ENCODE measurements around the gene C20orf144.

The C20orf144 gene

GRCh38 chr20:33650111-33650752, 11.9 kb upstream of the C20orf144 start:
- Histone ChIP-seq H3K9me3 (no peaks in the 10 kb centered on the region), H3K4me3 (no peak overlapping the region), H3K36me3 (peaks cover 0 to 9% (median 5%) of the 10 kb centered on the region in 3 donors), H3K4me1 (peaks cover 0 to 56% (median 36%) of the 10 kb centered on the region in 4 donors), H3K27ac (no peak overlapping the region), H3K27me3 (no peaks in the 10 kb centered on the region)
- DNase-seq, result no peak
- TF ChIP-seq CTCF (IDR thresholded peaks at IDR 0.05), result no peak
- intact Hi-C loops (cut with DNase I; ENCODE audit: low total_unique reads), result loop anchor here (10.0 kb wide), 1 partner anchor 235 kb away; no protein-coding TSS in a partner anchor

- Histone ChIP-seq H3K4me3 (no peak overlapping the region), H3K27ac (no peak overlapping the region), H3K9me3 (no peaks in the 10 kb centered on the region), H3K27me3 (no peaks in the 10 kb centered on the region), H3K36me3 (peaks cover 0 to 2% (median 0%) of the 10 kb centered on the region in 3 donors), H3K4me1 (peaks cover 0 to 56% (median 36%) of the 10 kb centered on the region in 4 donors)
- intact Hi-C loops (cut with DNase I; ENCODE audit: low total_unique reads), result loop anchor here (10.0 kb wide), 1 partner anchor 236 kb away; no protein-coding TSS in a partner anchor
- DNase-seq, result no peak
- TF ChIP-seq CTCF (IDR thresholded peaks at IDR 0.05), result no peak
Observed at GRCh38 chr20:33650753-33651561, 11.2 kb upstream of the C20orf144 start.

- H3K27ac ChIP-seq, result no peak overlapping the region
- H3K4me1 ChIP-seq, result peaks cover 0 to 52% (median 33%) of the 10 kb centered on the region in 4 donors
- DNase-seq, result no peak
- no peaks in the 10 kb centered on the region for H3K27me3 ChIP-seq
- H3K9me3 ChIP-seq, result no peaks in the 10 kb centered on the region
- TF ChIP-seq CTCF (IDR thresholded peaks at IDR 0.05), result no peak
- peaks cover 0 to 6% (median 0%) of the 10 kb centered on the region in 3 donors for H3K36me3 ChIP-seq
- H3K4me3 ChIP-seq, result no peak overlapping the region
- intact Hi-C loops (cut with DNase I; ENCODE audit: low total_unique reads), result loop anchor here (10.0 kb wide), 1 partner anchor 237 kb away; no protein-coding TSS in a partner anchor
Observed at GRCh38 chr20:33651562-33652048, 10.5 kb upstream of the C20orf144 start.

- H3K27ac ChIP-seq, result peak overlapping the region in 1 of 2 donors; percentile 31
- H3K36me3 ChIP-seq, result peaks cover 0 to 23% (median 16%) of the 10 kb centered on the region in 3 donors
- TF ChIP-seq CTCF (IDR thresholded peaks at IDR 0.05), result peak; percentile 74 to 79
- H3K4me1 ChIP-seq, result peaks cover 0 to 36% (median 17%) of the 10 kb centered on the region in 4 donors
- H3K4me3 ChIP-seq, result peak overlapping the region in 1 of 2 donors; percentile 7
- intact Hi-C loops (cut with DNase I; ENCODE audit: low total_unique reads), result loop anchor here (10.0 kb wide), 1 partner anchor 239 kb away; no protein-coding TSS in a partner anchor
- peak in 1 of 2 donors; percentile 81 for DNase-seq
- H3K9me3 ChIP-seq, result no peaks in the 10 kb centered on the region
- no peaks in the 10 kb centered on the region for H3K27me3 ChIP-seq
Observed at GRCh38 chr20:33653218-33653899, 8.8 kb upstream of the C20orf144 start.
